Measurements from ENCODE around the gene CUEDC1. TPM values are rescaled to one million over a fixed set of nuclear protein-coding genes. Genes with fewer than 3 reads are reported as not detected.

The CUEDC1 gene
- total and polyA plus RNA-seq, 2 of the 13 experiments (the other 11 are each of a cell fraction or from before 2014, with no cell fraction given) = 7.4 to 12.9 TPM

DNA sequence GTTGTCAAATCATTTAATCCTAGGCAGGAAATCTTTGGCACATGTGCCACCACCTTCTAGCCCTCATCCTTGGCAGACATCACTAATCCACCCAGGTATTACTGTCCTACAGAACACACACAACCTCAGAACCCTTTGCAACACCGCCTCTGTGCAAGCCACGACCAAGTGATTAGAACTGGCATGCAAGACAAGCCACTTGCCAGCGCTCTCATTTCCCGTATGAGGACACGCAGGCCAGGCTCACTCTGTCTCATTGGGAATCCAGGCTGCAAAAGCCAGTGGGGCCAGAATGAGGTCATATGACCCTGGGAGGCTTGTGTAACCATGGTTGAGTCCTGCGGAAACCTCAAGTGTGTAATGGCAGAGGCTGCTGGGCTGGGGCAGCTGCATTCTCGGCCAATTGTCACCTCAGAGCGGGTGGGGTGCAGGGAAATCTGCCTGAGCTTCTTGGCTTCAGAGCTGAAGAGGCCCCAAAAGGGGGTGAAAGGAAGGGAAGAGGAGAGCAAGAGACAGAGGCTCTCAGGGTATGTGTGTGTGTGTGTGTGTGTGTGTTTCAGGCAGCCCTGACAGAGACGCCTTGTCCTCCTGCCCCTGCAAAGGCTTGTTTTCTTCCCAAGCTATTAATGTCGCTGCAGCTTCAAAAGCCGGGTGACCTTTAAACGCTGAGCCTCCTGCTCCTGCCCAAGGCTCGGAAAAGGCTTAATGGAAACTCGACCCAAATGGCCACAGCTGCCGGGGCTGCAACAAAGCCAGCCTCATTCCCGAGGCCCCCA lies 62.2 kb downstream of the CUEDC1 start (continued):
- TF ChIP-seq, protein P1, sequence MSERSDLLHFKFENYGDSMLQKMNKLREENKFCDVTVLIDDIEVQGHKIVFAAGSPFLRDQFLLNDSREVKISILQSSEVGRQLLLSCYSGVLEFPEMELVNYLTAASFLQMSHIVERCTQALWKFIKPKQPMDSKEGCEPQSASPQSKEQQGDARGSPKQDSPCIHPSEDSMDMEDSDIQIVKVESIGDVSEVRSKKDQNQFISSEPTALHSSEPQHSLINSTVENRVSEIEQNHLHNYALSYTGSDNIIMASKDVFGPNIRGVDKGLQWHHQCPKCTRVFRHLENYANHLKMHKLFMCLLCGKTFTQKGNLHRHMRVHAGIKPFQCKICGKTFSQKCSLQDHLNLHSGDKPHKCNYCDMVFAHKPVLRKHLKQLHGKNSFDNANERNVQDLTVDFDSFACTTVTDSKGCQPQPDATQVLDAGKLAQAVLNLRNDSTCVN (CRISPR knock-in tag; IDR thresholded peaks at IDR 0.05; ENCODE audit: borderline replicate concordance) = no peak; the same call in 1 of the 2 replicates
- no peak for TF ChIP-seq HCFC1 (IDR thresholded peaks at IDR 0.05; ENCODE audit: low read depth, low read length)
- no peak for TF ChIP-seq ELF4 (CRISPR knock-in tag; IDR thresholded peaks at IDR 0.05; ENCODE audit: borderline replicate concordance)
- TF ChIP-seq MAFF (IDR thresholded peaks at IDR 0.05; ENCODE audit: low read depth, low read length) = no peak
- no peak for TF ChIP-seq ZC3H4 (CRISPR knock-in tag; IDR thresholded peaks at IDR 0.05; ENCODE audit: borderline replicate concordance)
- TF ChIP-seq ZMYM2 (CRISPR knock-in tag; IDR thresholded peaks at IDR 0.05) = peak; percentile 26; the same call in 1 of the 2 replicates
- no peak for TF ChIP-seq KDM4B (CRISPR knock-in tag; IDR thresholded peaks at IDR 0.05)
- no peak; the same call in 1 of the 2 replicates for TF ChIP-seq ARNT2 (CRISPR knock-in tag; IDR thresholded peaks at IDR 0.05; ENCODE audit: low read depth)
- no peak for TF ChIP-seq NCOA1 (CRISPR knock-in tag; IDR thresholded peaks at IDR 0.05)
- no peak for TF ChIP-seq PRPF4 (IDR thresholded peaks at IDR 0.05; ENCODE audit: low read depth, low read length, poor library complexity, severe bottlenecking)
- TF ChIP-seq NCOR1 (IDR thresholded peaks at IDR 0.05; ENCODE audit: borderline replicate concordance, low read length) = peak; percentile 77; the same call in 1 of the 2 replicates
- peak; percentile 77; the same call in 1 of the 2 replicates for TF ChIP-seq ZNF589 (CRISPR knock-in tag; conservative IDR thresholded peaks at IDR 0.05)
- TF ChIP-seq BORCS8-MEF2B (CRISPR knock-in tag; IDR thresholded peaks at IDR 0.05) = peak; percentile 18
- TF ChIP-seq ZNF598 (CRISPR knock-in tag; IDR thresholded peaks at IDR 0.05; ENCODE audit: borderline replicate concordance) = peak; percentile 78
- TF ChIP-seq, protein P2, sequence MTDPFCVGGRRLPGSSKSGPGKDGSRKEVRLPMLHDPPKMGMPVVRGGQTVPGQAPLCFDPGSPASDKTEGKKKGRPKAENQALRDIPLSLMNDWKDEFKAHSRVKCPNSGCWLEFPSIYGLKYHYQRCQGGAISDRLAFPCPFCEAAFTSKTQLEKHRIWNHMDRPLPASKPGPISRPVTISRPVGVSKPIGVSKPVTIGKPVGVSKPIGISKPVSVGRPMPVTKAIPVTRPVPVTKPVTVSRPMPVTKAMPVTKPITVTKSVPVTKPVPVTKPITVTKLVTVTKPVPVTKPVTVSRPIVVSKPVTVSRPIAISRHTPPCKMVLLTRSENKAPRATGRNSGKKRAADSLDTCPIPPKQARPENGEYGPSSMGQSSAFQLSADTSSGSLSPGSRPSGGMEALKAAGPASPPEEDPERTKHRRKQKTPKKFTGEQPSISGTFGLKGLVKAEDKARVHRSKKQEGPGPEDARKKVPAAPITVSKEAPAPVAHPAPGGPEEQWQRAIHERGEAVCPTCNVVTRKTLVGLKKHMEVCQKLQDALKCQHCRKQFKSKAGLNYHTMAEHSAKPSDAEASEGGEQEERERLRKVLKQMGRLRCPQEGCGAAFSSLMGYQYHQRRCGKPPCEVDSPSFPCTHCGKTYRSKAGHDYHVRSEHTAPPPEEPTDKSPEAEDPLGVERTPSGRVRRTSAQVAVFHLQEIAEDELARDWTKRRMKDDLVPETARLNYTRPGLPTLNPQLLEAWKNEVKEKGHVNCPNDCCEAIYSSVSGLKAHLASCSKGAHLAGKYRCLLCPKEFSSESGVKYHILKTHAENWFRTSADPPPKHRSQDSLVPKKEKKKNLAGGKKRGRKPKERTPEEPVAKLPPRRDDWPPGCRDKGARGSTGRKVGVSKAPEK (CRISPR knock-in tag; IDR thresholded peaks at IDR 0.05; ENCODE audit: borderline replicate concordance) = peak; percentile 59; the same call in 1 of the 2 replicates
- TF ChIP-seq SOX6 (IDR thresholded peaks at IDR 0.05) = no peak
- peak; percentile 62 for TF ChIP-seq SOX6 (CRISPR knock-in tag; IDR thresholded peaks at IDR 0.05)
- TF ChIP-seq EZH2 (conservative IDR thresholded peaks at IDR 0.05; ENCODE audit: low read depth, low read length) = no peak
- TF ChIP-seq PHF20 (CRISPR knock-in tag; IDR thresholded peaks at IDR 0.05) = no peak; the same call in 1 of the 2 replicates
- TF ChIP-seq THAP7 (CRISPR knock-in tag; IDR thresholded peaks at IDR 0.05) = no peak
- TF ChIP-seq ZSCAN12 (CRISPR knock-in tag; IDR thresholded peaks at IDR 0.05) = no peak
- TF ChIP-seq ZNF275 (CRISPR knock-in tag; IDR thresholded peaks at IDR 0.05; ENCODE audit: borderline replicate concordance) = no peak; the same call in 1 of the 2 replicates

Data from HepG2 (cell line).